Measurements from ENCODE around the gene TIMM17A. TPM values are rescaled to one million over a fixed set of nuclear protein-coding genes. Genes with fewer than 3 reads are reported as not detected.

Gene TIMM17A
- polyA plus RNA-seq, 3 donors: 27.4 to 50.3 (median 45.4) TPM

GRCh38 chr1:201907621-201908020, 47.7 kb upstream of the TIMM17A start:
- no peaks in the 10 kb centered on the region for H3K9me3 Mint-ChIP-seq
- H3K9me3 ChIP-seq (replicated peaks in 1 of 2; ENCODE audit: control insufficient read depth in 1 of 2, insufficient read depth in 1 of 2, low read length in 2 of 2): no peaks in the 10 kb centered on the region
- no peaks in the 10 kb centered on the region for H3K79me2 ChIP-seq (ENCODE audit: insufficient read depth, low read length)
- H3K36me3 Mint-ChIP-seq: no peaks in the 10 kb centered on the region
- no peak overlapping the region for H3K4me3 Mint-ChIP-seq
- H3K4me1 Mint-ChIP-seq: no peaks in the 10 kb centered on the region
- 95% methylated on average over 6 of the region's 6 CpGs for WGBS (ENCODE audit: insufficient coverage)
- no peak overlapping the region for H3K27ac Mint-ChIP-seq
- no peak overlapping the region for H3K4me2 ChIP-seq (replicated peaks; ENCODE audit: extremely low read depth, low read length, poor library complexity, severe bottlenecking)
- H3K27ac ChIP-seq (ENCODE audit: low read depth in 1 of 2, low read length in 2 of 2): no peak overlapping the region
- H2AFZ ChIP-seq (ENCODE audit: insufficient read depth, low read depth, low read length, poor library complexity, severe bottlenecking): no peak overlapping the region
- no peaks in the 10 kb centered on the region for H3K27me3 ChIP-seq (ENCODE audit: control insufficient read depth in 2 of 2, insufficient read depth in 2 of 2, low read length in 2 of 2)
- intact Hi-C loops (cut with micrococcal nuclease): no loop called here
- no peak overlapping the region for H3K4me3 ChIP-seq (replicated peaks in 1 of 3; ENCODE audit: low read depth in 2 of 3, low read length in 3 of 3)
- no peak for DNase-seq
- no peak overlapping the region for H3K9ac ChIP-seq (ENCODE audit: insufficient read depth, low read length, poor library complexity, severe bottlenecking)
- no peak for TF ChIP-seq CTCF (IDR thresholded peaks at IDR 0.05)
- H4K20me1 ChIP-seq (ENCODE audit: insufficient read depth, low read length): no peaks in the 10 kb centered on the region
- H3K36me3 ChIP-seq (replicated peaks in 1 of 2; ENCODE audit: control insufficient read depth in 1 of 2, insufficient read depth in 2 of 2, low read length in 2 of 2): no peaks in the 10 kb centered on the region
- H3K27me3 Mint-ChIP-seq (ENCODE audit: low read depth in 3 of 3): peaks cover 3 to 5% (median 3%) of the 10 kb centered on the region in 3 donors
- no peaks in the 10 kb centered on the region for H3K4me1 ChIP-seq (ENCODE audit: control insufficient read depth in 1 of 2, insufficient read depth in 2 of 2, low read length in 2 of 2)

- Histone ChIP-seq H3K4me2 (replicated peaks; ENCODE audit: extremely low read depth, low read length, poor library complexity, severe bottlenecking) (no peak overlapping the region), H3K9ac (ENCODE audit: insufficient read depth, low read length, poor library complexity, severe bottlenecking) (no peak overlapping the region), H3K4me3 (replicated peaks in 1 of 3; ENCODE audit: low read depth in 2 of 3, low read length in 3 of 3) (no peak overlapping the region), H3K27me3 (ENCODE audit: control insufficient read depth in 2 of 2, insufficient read depth in 2 of 2, low read length in 2 of 2) (no peaks in the 10 kb centered on the region), H3K9me3 (replicated peaks in 1 of 2; ENCODE audit: control insufficient read depth in 1 of 2, insufficient read depth in 1 of 2, low read length in 2 of 2) (no peaks in the 10 kb centered on the region), H3K27ac (ENCODE audit: low read depth in 1 of 2, low read length in 2 of 2) (no peak overlapping the region), H3K79me2 (ENCODE audit: insufficient read depth, low read length) (no peaks in the 10 kb centered on the region), H4K20me1 (ENCODE audit: insufficient read depth, low read length) (no peaks in the 10 kb centered on the region), H2AFZ (ENCODE audit: insufficient read depth, low read depth, low read length, poor library complexity, severe bottlenecking) (no peak overlapping the region), H3K36me3 (replicated peaks in 1 of 2; ENCODE audit: control insufficient read depth in 1 of 2, insufficient read depth in 2 of 2, low read length in 2 of 2) (no peaks in the 10 kb centered on the region), H3K4me1 (ENCODE audit: control insufficient read depth in 1 of 2, insufficient read depth in 2 of 2, low read length in 2 of 2) (no peaks in the 10 kb centered on the region)
- Mint-ChIP-seq H3K36me3 (no peaks in the 10 kb centered on the region), H3K27me3 (ENCODE audit: low read depth in 3 of 3) (peaks cover 5 to 10% (median 6%) of the 10 kb centered on the region in 3 donors), H3K27ac (no peak overlapping the region), H3K9me3 (no peaks in the 10 kb centered on the region), H3K4me3 (no peak overlapping the region), H3K4me1 (no peaks in the 10 kb centered on the region)
- intact Hi-C loops (cut with micrococcal nuclease): no loop called here
- DNase-seq: no peak
- 75% methylated on average over 3 of the region's 4 CpGs for WGBS (ENCODE audit: insufficient coverage)
- TF ChIP-seq CTCF (IDR thresholded peaks at IDR 0.05): no peak
Measured at GRCh38 chr1:201911826-201912571, 43.3 kb upstream of the TIMM17A start.

Data from CD14-positive monocyte (primary cell).